Measurements from ENCODE around the gene CMIP.
"Not testable (repeated sequence)": the region's sequence is repeated elsewhere in the genome, so short reads cannot be mapped to it uniquely, and the experiment has no call there.

The CMIP gene

DNA sequence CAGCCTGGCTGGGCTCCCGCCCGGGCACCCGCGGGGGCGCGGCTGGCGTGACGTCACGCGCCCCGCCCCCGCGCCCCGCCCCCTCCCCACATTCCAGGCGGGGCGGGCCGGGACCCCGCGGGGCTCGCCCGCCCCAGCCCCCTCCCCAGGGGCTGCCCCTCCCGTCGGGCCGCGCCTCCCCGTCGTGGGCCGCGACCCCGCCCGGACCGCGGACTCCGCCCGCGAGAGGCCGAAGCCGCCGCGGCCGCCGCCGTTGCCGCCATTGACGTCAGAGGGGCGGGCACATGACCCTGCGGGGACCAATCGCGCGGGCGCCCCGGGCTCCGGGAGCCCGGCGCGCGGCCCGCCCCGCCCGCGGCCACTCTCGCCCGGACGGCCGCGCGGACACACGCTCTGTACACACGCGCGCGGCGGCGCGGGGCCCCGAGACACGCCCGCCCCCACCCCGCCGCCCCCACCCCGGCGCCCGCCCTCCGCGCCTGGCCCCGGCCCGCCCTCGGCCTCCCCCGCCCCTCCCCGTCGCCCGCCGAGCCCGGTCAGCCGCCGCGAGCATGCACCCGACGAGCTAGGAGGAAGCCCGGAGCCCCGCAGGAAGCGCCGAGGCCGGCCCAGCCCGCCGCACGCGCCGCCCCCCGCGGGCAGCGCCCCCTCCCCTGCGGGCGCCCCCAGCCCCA is at the start of gene CMIP:
Gene CMIP, plus strand, starts transcription at position 361 of the 674 bp plus-strand sequence.
- DNase-seq (ENCODE audit: extremely low read depth in 1 of 2, low read depth in 1 of 2): peak in 1 of 2 donors; percentile 69

DNA sequence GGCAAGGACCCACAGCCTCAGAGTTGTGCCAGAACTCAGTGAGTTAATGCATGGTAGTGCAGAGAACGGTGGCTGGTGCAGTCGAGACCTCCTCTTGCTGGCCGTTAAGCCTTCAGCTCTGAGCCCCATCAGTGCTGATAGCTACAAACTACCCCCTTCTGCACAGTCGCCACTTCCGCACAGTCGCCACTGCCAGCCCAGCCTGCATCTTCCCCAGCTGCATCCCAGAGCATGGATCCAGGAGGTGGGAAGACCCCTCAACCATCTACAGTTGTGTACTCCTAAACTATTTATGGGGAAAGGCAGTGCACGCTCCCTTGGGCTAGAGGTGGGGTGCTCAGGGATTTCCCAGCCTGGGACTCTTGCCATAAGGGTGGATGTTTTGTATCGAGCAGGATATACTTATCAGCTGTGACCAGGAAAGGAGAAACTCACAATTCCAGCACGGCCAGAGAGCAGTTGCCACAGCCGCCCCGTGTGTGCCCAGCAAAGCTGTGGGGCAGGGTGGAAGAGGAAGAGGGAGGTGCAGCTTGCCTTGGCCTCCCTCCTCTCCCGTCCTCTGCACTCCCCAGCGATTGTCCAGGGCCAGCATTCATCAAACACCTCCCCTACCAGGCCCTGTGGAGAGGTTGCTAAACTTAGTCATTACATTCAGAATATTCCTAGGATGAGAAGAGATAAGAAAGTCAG is 49.5 kb upstream of the CMIP start:
- DNase-seq (ENCODE audit: extremely low read depth in 1 of 2, low read depth in 1 of 2): no peak

DNA sequence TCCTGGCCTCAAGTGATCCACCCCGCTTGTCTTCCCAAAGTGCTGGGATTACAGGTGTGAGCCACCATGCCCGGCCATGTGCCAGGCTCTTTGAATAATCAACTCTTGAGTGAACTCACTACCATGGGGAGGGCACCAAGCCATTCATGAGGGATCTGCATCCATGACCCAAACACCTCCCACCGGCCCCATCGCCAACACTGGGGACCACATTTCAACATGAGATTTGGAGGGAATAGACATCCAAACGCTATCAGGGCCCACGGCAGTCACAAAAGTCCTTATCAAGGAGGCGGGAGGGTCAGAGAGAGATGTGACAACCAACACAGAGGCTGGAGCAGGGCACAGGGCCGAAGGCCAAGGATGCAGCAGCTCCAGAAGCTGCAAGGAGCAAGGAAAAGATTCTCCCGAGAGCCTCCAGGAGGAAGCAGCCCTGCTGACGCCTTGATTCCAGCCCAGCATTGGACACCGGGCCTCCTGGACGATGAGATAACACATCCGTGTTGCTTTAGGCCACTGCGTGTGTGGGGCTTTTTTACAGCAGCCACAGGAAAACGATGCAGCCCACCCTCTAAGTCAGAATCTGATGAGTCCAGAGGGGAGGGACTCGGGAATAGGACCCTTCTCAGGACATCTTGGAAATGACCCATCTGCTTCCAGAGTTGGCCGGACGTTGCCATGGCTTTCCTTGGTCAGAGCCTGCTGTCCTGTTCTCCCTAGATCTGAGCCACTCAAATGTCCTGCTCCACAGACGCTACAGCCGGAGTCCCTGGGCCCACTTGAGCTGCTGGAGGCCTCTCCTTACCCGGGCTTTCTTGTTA is 47.3 kb upstream of the CMIP start:
- no peak for DNase-seq (ENCODE audit: extremely low read depth in 1 of 2, low read depth in 1 of 2)

DNA sequence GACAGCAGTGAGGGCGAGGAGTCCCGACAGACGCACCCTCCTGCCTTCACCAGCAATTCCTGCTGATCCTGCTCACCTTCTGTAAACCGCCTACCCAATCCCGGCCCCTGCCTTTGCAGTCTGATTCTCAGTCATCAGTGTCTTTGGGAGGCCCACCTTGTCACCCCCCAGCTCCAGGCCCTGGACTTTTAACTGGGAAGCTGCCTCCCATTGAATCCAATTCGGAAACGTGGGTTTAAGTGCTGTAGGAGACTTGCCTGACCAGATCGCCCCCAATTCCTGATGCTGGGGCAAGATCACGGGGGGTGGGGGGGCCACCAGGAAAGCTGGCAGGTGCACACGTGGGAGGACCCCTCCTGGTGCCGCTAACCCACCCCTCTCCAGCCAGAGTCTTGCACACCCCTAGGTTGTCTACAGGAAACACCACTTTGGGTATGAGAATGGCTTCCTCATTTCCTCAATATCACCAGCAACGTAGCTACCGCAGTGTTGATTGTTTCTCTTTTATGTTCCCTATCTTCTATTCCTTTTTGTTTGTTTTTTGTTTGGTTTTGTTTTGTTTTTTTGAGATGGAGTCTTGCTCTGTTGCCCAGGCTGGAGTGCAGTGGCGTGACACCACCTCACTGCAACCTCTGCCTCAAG is 46.6 kb upstream of the CMIP start:
- DNase-seq (ENCODE audit: extremely low read depth in 1 of 2, low read depth in 1 of 2): no peak

DNA sequence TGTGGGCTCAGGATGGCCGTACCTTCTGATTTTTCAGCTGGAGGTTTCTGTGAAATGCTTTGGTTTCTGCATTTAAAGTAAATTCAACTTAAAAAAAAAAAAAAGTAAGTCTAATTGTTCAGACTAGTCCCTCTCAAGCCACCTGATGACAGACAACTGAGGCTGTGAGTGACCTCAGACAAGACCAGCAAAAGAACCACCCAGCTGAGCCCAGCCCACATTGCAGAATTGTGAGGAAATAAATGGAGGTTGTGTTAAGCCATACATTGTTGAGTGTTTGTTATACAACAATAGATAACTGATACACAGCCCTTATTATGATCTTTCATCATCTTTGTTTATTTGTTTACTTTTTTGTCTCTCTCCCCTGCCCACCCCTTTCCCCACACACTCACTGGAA is 44.7 kb upstream of the CMIP start:
- DNase-seq (ENCODE audit: extremely low read depth in 1 of 2, low read depth in 1 of 2): no peak

DNA sequence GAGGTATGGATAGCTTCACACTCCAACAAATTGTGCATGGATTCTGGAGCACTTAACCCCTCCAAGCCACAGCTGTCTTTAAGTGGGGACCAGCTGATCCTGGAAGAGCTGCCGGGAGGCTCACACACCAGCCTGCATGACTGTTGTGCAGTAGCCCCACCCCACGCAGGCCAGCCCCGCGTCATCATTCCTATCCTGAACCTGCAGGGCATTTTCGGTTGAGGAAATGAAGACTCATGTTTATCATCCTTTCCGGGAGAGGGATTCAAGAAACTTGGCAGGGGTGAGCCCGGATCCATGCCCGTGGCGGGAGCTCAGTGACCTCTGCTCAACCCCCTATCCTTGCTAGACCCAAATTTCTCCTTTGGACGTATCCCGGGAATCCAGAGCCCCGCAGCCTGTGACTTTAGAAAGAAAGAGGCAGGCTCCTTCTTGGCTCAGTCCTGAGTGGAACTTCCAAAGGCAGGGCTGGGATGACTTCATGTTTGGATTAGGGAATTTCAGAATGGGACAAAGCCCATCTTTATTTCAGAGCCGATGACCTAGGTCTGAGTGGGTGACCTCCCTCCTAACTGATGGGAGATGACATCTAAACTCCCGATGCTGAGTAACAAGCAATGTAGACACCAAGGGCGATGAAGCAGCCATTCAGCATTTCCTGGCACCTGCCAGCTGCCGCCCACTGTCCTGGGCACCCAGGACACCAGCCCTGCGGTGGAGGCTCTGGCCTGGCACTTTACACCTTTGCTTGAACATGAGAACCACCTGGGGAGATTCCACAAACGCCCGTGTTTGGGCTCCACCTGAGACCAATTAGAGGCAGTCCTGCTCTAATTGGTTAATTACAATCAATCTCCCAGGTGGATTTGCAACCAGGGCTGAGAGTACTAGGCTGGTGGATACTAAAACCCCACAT is 43.3 kb upstream of the CMIP start:
- DNase-seq (ENCODE audit: extremely low read depth in 1 of 2, low read depth in 1 of 2): no peak

DNA sequence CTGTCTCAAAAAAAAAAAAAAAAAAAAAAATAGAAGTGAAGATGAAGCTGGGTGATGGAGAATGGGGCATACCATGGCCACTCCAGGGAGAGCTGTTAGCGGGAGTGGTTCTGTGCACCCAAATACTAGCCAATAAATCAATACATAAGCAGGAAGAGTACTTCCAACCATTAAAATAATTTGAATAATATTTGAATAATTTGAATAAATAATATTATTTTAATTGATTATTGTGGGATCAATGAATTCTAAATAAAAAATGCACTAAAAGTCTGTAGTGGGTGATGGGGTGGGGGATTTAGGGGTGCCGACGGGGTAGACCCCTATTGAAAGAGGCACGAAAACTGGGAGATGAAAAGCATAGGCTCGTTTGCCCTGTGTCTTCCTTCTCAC is 41.4 kb upstream of the CMIP start:
- no peak for DNase-seq (ENCODE audit: extremely low read depth in 1 of 2, low read depth in 1 of 2)

DNA sequence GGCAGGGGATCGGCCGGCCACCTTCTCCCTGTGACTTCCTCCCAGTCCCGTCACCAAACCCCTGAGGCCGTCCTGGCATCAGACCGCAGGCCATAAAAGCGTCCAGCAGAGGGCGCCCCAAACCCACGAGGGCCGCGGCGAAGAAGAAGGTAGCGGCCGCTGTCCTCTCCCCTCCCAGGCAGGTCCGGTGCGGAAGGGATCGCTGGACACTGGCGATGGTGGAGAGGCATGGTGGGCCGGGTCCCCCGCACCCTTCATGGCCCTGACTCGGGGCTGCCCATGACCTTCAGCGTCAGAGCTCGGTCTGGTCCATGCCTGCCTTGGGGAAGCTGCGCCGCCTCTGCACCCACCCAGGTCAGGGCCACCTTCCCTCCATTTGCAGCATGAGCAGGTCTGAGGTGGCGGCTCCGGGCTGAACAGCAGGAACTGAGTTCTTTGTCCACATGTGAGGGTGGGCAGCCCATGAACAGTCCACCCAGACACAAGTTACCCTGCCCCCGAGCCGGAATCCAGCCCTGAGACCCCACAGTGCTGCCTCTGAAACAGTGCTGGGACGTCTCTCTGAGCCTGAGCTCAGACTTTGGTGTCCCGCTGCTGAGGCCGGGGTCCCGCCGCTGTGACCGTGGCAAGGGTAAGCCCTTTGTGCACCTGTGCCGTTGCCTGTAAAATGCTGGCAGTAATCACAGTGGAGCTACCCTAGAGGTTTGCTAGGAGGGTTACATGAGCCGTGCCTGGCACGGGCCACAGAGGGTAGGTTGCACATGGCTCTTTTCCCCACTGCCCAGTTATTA is 40.8 kb upstream of the CMIP start:
- peak; percentile 60 to 76 for DNase-seq (ENCODE audit: extremely low read depth in 1 of 2, low read depth in 1 of 2)

DNA sequence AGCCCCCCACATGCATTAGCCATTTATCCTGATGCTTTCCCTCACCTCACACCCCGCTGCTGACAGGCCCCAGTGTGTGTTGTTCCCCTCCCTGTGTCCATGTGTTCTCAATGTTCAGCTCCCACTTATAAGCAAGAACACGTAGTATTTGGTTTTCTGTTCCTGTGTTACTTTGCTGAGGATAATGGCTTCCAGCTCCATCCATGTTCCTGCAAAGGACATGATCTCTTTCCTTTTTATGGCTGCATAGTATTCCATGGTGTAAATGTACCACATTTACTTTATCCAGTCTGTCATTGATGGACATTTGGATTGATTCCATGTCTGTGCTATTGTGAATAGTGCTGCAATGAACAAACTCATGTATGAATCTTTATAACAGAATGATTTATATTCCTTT is 39.6 kb upstream of the CMIP start:
- DNase-seq (ENCODE audit: extremely low read depth in 1 of 2, low read depth in 1 of 2): not testable (repeated sequence)

DNA sequence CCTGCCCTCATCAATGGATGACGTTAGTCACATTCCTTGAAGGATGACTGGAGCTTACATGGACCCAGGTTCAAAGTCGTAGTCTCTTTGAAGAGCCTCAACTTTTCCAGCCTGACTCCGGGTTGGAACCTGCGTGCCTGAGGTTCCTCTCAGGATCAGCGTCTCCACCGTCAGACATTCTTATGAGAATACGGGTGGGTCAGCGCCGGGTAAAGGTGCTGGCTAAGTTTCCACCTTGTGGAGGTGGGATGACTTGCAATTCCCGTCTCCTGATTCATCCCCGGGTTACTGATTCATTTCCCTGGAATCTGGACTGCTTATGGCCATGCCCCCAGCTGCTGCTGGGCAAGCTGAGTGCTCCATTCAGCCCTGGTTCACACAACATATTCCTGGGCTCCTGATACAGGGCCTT is 38.9 kb upstream of the CMIP start:
- no peak for DNase-seq (ENCODE audit: extremely low read depth in 1 of 2, low read depth in 1 of 2)

DNA sequence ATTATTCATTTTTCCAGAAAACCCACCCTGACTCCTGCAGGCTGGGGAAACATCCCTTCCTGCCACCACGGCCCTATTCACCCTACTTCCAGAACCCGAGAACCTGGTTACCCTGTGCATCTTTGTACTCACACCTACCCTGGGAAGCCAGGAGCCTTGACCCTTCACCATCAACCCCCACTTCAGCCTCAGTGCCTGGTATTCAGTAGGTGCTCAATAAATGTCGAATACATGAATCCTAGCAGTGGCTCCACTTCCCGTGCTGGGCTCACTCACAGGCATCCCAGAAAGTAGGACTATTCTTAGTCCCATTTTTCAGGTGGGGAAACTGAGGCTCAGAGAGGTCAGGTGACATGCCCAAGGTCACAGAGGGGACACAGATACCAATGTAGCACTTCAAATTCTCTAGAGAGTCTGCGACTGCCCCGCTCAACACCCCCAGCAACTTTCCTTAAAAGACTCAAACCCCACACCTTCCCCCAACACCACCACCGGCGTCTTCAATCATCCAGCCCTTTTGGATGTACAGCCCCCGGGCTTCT is 36.1 kb upstream of the CMIP start:
- DNase-seq (ENCODE audit: extremely low read depth in 1 of 2, low read depth in 1 of 2): no peak

DNA sequence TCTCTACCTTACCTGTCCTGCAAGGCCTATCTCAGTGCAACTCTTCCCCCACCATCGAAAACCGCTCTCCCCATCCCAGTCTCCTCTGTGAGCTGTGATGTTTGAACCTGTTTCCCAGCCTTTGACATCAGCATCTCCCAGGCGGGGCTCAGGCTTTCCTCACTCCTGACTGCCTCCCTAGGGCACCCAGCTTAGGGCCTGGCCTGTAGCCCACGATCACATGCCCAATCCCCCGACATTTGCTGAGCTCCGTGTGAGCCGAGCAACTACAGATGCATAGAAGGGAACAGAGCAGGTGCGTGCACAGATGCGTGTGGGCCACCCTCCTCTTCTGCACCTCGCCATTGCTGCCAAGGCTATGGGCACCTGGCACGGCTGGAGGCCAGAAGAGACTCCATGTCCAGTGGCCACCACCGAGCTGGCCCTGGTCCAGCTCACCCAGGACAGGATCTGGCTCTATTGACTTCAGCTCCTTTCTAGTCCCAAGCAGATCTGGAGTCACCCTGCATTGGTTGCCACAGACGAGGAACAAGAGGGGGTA is 35.5 kb upstream of the CMIP start:
- DNase-seq (ENCODE audit: extremely low read depth in 1 of 2, low read depth in 1 of 2): no peak

DNA sequence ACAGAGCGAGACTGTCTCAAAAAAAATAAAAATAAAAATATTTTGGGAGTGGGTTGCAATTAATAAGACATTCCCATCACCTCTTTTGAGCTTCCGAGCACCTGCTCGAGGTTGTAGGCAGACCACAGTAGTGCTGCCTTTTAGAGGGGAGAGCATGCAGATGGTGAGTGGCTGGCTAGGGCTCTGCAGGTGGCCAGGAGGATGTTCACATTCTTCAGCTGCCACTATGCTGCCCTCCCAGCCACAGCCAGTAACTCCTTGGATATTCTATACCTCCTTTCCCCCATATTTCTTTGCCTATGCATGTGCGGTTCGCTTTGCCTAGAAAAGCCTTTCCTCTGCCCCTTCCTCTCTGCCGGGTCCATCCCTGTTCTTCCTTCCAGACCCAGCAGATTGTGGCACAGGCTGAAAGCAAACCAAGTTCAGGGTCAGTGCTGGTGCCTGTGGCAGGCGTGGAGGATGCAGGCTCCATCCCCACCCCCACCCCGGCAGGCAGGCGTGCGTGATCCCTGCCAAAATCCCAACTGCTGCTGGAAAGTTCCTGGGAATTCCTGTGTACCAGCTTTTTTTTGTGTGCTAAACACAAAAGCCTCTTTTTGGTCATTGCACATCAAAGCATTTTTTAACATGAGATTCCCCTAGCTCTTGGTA is 33.8 kb upstream of the CMIP start:
- no peak for DNase-seq (ENCODE audit: extremely low read depth in 1 of 2, low read depth in 1 of 2)

DNA sequence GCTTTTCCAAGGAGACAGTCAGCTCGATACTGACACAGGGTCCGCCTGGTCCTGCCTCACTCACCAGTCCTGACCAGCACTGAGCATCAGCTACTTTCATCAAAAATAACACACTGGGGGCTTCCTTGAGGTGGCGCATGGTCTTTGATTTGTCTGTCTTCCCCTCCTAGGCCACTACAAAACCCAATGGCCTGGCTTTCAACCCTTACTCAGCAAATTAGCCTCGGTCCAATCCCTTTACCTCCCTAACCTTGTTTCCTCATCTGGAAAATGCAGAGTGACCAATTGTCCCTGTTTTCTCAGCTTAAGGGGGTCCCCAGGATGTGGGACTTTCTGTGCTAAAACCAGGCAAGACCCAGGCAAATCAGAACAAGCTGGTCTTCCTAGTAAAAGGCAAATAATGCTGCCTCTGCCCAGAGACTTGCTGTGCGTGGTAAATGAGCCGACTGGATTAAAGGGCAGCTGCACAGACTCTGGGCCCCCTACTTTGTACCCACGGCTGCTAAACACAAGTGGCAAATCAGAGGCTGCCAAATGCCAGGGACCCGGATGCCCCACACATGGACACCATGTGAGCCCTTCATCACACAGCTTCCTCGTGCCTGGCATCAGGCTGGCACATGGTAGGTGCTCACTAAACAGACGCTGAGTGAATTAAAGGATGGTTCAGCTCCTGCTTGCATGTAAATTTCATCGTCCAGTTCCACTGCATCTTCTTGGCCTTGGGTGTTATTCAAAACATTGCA is 31.2 kb upstream of the CMIP start:
- DNase-seq (ENCODE audit: extremely low read depth in 1 of 2, low read depth in 1 of 2): no peak

DNA sequence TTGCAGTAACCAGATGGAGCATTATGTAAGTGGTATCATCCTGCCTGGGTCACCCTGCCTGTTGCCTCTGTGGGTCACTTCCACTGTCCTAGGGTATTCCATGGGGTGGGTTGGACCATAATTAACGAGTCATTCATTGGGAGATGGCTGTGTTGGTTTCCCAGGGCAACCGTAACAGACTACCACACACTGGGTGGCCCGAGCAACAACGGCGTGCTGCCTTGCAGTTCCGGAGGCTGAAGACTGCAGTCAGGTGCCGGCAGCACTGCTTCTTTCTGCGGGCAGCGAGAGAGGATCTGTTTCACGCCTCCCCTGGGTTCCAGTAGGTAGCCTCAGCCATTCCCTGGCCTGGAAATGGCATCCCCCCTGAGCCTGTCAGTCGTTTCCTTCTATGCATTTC is 28.9 kb upstream of the CMIP start:
- no peak for DNase-seq (ENCODE audit: extremely low read depth in 1 of 2, low read depth in 1 of 2)

DNA sequence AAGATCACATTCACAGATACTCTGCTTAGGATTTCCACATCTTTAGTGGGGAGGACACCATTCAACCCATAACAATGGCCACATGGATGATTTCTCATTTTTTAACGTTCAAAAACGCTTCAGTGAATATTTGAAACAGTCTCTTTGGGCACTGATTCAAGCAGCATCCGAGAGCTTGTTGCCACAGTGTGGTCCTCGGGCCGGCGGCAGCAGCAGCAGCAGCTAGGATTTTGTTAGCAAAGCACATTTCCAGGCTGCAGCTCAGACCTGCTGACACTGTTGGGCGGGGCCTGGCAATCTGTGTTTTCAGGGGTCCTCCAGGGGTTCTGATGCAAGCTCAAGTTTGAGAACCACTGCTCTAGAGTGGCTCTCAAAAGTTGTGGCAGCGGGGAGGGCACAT is 27.9 kb upstream of the CMIP start:
- no peak for DNase-seq (ENCODE audit: extremely low read depth in 1 of 2, low read depth in 1 of 2)

DNA sequence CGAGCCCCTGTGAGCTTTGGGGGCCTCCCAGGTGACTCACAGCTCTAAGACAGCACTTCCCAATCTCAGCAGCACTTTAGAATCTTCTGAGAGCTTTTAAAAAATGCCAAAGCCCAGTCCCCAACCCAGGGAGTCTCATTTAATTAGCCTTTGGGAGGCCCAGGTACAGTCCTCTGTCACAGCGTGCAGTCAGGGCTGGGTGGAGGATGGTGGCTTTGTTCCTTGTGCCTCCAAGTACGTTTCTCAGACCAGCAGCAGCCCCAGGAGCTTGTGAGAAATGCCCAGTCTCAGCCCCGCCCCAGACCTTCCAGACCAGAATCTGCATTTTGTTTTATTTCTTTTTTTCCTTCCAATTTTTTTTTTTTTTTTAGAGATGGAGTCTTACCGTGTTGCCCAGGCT is 27.4 kb upstream of the CMIP start:
- no peak for DNase-seq (ENCODE audit: extremely low read depth in 1 of 2, low read depth in 1 of 2)

DNA sequence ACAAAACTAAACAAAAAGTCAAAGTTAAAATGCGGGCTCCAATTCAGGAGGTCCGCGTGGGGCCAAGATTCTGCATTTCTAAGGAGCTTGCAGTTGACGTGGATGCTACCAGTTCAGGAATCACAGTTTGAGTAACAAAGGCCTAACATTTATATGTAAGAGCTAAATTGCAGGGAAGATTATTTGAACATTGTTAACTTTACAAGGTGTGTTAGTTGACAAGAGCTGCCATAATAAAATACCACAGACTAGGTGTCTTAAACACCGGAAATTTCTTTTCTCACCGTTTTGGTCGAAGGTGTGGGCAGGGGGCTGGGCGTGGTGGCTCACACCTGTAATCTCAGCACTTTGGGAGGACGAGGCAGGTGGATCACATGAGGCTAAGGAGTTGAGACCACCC is 24.8 kb upstream of the CMIP start:
- DNase-seq (ENCODE audit: extremely low read depth in 1 of 2, low read depth in 1 of 2): no peak
